GM19035 (cell line): ENCODE measurements around the gene CDKAL1.
"Not testable (repeated sequence)": the region's sequence is repeated elsewhere in the genome, so short reads cannot be mapped to it uniquely, and the experiment has no call there.

Experiments
- ATAC-seq: cut with Tn5 transposase; IDR thresholded peaks from one replicate; pipeline ENCODE4 v1.9.1; 2021; ENCODE audit not compliant: unreplicated experiment

CDKAL1 gene

GRCh38 chr6:20549398-20549797 lies 15.1 kb downstream of the CDKAL1 start:
- not testable (repeated sequence) for ATAC-seq

GRCh38 chr6:20554326-20554725 lies 20.1 kb downstream of the CDKAL1 start:
- no peak for ATAC-seq

- no peak for ATAC-seq
Observed at GRCh38 chr6:20554817-20555216, 20.6 kb downstream of the CDKAL1 start.

- ATAC-seq: no peak
Observed at GRCh38 chr6:20559924-20560551, 25.8 kb downstream of the CDKAL1 start.

GRCh38 chr6:20563377-20563776 lies 29.1 kb downstream of the CDKAL1 start:
- ATAC-seq: no peak

GRCh38 chr6:20564269-20564668 lies 30.0 kb downstream of the CDKAL1 start:
- ATAC-seq: no peak

GRCh38 chr6:20564777-20565176 lies 30.5 kb downstream of the CDKAL1 start:
- no peak for ATAC-seq

- no peak for ATAC-seq
Observed at GRCh38 chr6:20565342-20565741, 31.1 kb downstream of the CDKAL1 start.

- no peak for ATAC-seq
Observed at GRCh38 chr6:20566109-20566508, 31.9 kb downstream of the CDKAL1 start.

- no peak for ATAC-seq
Observed at GRCh38 chr6:20569000-20569610, 34.8 kb downstream of the CDKAL1 start.

- no peak for ATAC-seq
Observed at GRCh38 chr6:20571261-20571660, 37.0 kb downstream of the CDKAL1 start.

GRCh38 chr6:20572288-20572687 lies 38.0 kb downstream of the CDKAL1 start:
- ATAC-seq: no peak

- no peak for ATAC-seq
Observed at GRCh38 chr6:20572940-20573339, 38.7 kb downstream of the CDKAL1 start.

GRCh38 chr6:20574355-20574754 lies 40.1 kb downstream of the CDKAL1 start:
- no peak for ATAC-seq

GRCh38 chr6:20575125-20575524 lies 40.9 kb downstream of the CDKAL1 start:
- no peak for ATAC-seq

GRCh38 chr6:20575704-20576451 lies 41.6 kb downstream of the CDKAL1 start:
- ATAC-seq: no peak

- no peak for ATAC-seq
Observed at GRCh38 chr6:20577173-20577688, 43.0 kb downstream of the CDKAL1 start.

GRCh38 chr6:20581070-20581469 lies 46.8 kb downstream of the CDKAL1 start:
- no peak for ATAC-seq

- no peak for ATAC-seq
Observed at GRCh38 chr6:20582586-20583443, 48.6 kb downstream of the CDKAL1 start.

GRCh38 chr6:20583444-20583800 lies 49.2 kb downstream of the CDKAL1 start:
- ATAC-seq: no peak

- no peak for ATAC-seq
Observed at GRCh38 chr6:20584100-20584731, 50.0 kb downstream of the CDKAL1 start.
